ENCODE results near the gene WWC1.

- TF ChIP-seq CTCF (conservative IDR thresholded peaks at IDR 0.05; ENCODE audit: low read length) = no peak
- no peak for TF ChIP-seq EZH2phosphoT487 (IDR thresholded peaks at IDR 0.05; ENCODE audit: borderline replicate concordance, low read depth, low read length)
Measured at GRCh38 chr5:168368854-168369253, 77.4 kb downstream of the WWC1 start.
